Right lobe of liver (tissue), 4 donors: ENCODE data around the gene DBET.
"Not testable (repeated sequence)": the region's sequence is repeated elsewhere in the genome, so short reads cannot be mapped to it uniquely, and the experiment has no call there.

ENCODE experiments used
- CTCF ChIP-seq, 4 donors: fragments of 200-600 bp in 3 of 4; fragments of 450-650 bp in 1 of 4; IDR thresholded peaks; one replicate each; pipeline versions ENCODE4 v1.5.1 to v1.8.0; 2016 to 2022; ENCODE audit warnings: antibody characterized with exemption in 4 of 4, mild to moderate bottlenecking in 2 of 4
- POLR2A ChIP-seq: fragments of 450-650 bp; IDR thresholded peaks from one replicate; pipeline ENCODE4 v1.6.1; 2017; ENCODE audit warnings: antibody characterized with exemption, mild to moderate bottlenecking
- donor health status: DM: no; HTN: no; CAD: no.
- donor health status: DM: no; HTN: no; CAD: no.
- donor health status: DM: no; HTN: yes; CAD: no.

DNA sequence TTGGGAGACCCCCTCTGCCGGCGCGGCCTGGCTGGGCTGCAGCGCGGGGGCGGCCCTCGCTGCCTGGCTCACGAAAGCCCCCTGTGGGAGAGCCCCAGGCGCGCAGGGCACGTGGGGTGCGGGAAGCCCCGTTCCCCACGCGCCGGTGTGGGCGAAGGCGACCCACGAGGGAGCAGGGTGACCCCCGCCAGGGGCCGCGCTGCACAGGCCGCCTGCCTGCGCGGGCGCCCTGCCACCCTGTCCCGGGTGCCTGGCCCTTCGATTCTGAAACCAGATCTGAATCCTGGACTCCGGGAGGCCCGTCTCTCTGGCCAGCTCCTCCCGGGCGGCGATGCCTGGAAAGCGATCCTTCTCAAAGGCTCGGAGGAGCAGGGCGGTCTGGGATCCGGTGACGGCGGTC is 42.3 kb upstream of the DBET start:
- not testable (repeated sequence) for TF ChIP-seq CTCF (IDR thresholded peaks at IDR 0.05); POLR2A
